K562 (cell line): ENCODE data around the gene NEMP2. TPM values are rescaled to one million over a fixed set of nuclear protein-coding genes. Genes with fewer than 3 reads are reported as not detected.
A peak's percentile ranks its signal among the peaks of the same experiment; 100 is the strongest.

ENCODE experiments used
- CEBPB ChIP-seq: fragments of 450-650 bp; IDR thresholded peaks from 2 replicates; pipeline ENCODE4 v1.6.1; 2016; ENCODE audit warnings: missing genetic modification characterization, missing compliant biosample characterization
- EHMT2 ChIP-seq: fragments of 450-650 bp; IDR thresholded peaks from 2 replicates; pipeline ENCODE4 v1.6.1; 2018; ENCODE audit warnings: antibody characterized with exemption
- ETV6 ChIP-seq, 3 experiments: fragments of 150-350 bp in 1 of 3; sonication (generic) in 1 of 3; formaldehyde crosslinking in 1 of 3; IDR thresholded peaks; 2 replicates each; pipeline versions ENCODE4 v1.6.1 to v1.8.0; 2014 to 2022; ENCODE audit warnings: borderline replicate concordance in 2 of 3, low read depth in 2 of 3, antibody characterized with exemption in 1 of 3, low read length in 1 of 3, mild to moderate bottlenecking in 1 of 3, missing genetic modification reagents in 1 of 3
- FOXM1 ChIP-seq, 2 experiments: fragments of 450-650 bp in 1 of 2; sonication (generic) in 1 of 2; formaldehyde crosslinking in 1 of 2; IDR thresholded peaks; 2 replicates each; pipeline versions ENCODE4 v1.6.1 to v1.9.0; 2017 to 2022; ENCODE audit warnings: low read depth in 2 of 2, mild to moderate bottlenecking in 2 of 2, missing genetic modification reagents in 1 of 2, moderate library complexity in 1 of 2
- HNRNPLL ChIP-seq: fragments of 200-400 bp; formaldehyde crosslinking; IDR thresholded peaks from 2 replicates; pipeline ENCODE4 v1.6.1; 2017; ENCODE audit warnings: low read length, low read depth, mild to moderate bottlenecking; ENCODE audit not compliant: poor library complexity, severe bottlenecking
- JUND ChIP-seq, 2 experiments: IDR thresholded peaks; 2 replicates in 1 of 2; 3 replicates in 1 of 2; pipeline ENCODE4 v1.6.1; 2011; ENCODE audit warnings: borderline replicate concordance in 2 of 2, low read depth in 2 of 2, low read length in 2 of 2, improper control_type of control experiment in 1 of 2, missing biosample characterization in 1 of 2, missing genetic modification characterization in 1 of 2, missing genetic modification reagents in 1 of 2
- NFATC3 ChIP-seq: fragments of 450-650 bp; IDR thresholded peaks from 2 replicates; pipeline ENCODE4 v1.6.1; 2017; ENCODE audit warnings: mild to moderate bottlenecking
- NFIC ChIP-seq: fragments of 450-650 bp; IDR thresholded peaks from 2 replicates; pipeline ENCODE4 v1.6.1; 2017; ENCODE audit warnings: mild to moderate bottlenecking, inconsistent platforms
- PML ChIP-seq: IDR thresholded peaks from 2 replicates; pipeline ENCODE4 v1.6.1; 2012; ENCODE audit warnings: low read length, inconsistent platforms
- PRPF4 ChIP-seq: fragments of 200-400 bp; formaldehyde crosslinking; IDR thresholded peaks from one replicate; pipeline ENCODE4 v1.6.1; 2017; ENCODE audit warnings: low read length, low read depth, mild to moderate bottlenecking; ENCODE audit not compliant: insufficient read depth, poor library complexity, severe bottlenecking
- RBBP5 ChIP-seq: fragments of 200-600 bp; sonication (generic); IDR thresholded peaks from 2 replicates; pipeline ENCODE4 v1.6.1; 2012; ENCODE audit warnings: borderline replicate concordance, mild to moderate bottlenecking, low read length, control low read depth, inconsistent platforms; ENCODE audit not compliant: insufficient read depth, poor library complexity, severe bottlenecking
- RBFOX2 ChIP-seq: fragments of 200-400 bp; formaldehyde crosslinking; IDR thresholded peaks from 2 replicates; pipeline ENCODE4 v1.6.1; 2017; ENCODE audit warnings: low read depth, mild to moderate bottlenecking, low read length, moderate library complexity
- RBM22 ChIP-seq: fragments of 200-400 bp; formaldehyde crosslinking; IDR thresholded peaks from 2 replicates; pipeline ENCODE4 v1.6.1; 2018; ENCODE audit warnings: low read length, low read depth; ENCODE audit not compliant: poor library complexity, severe bottlenecking
- STAT5A ChIP-seq: IDR thresholded peaks from 2 replicates; pipeline ENCODE4 v1.6.1; 2012; ENCODE audit warnings: low read length, inconsistent platforms, borderline replicate concordance
- ZNF143 ChIP-seq: sonication (generic); formaldehyde crosslinking; IDR thresholded peaks from 2 replicates; pipeline ENCODE4 v1.9.0; 2022; ENCODE audit warnings: mild to moderate bottlenecking, missing genetic modification reagents
- ZNF24 ChIP-seq: fragments of 450-650 bp; IDR thresholded peaks from 2 replicates; pipeline ENCODE4 v1.6.1; 2016
- polyA plus RNA-seq, 8 experiments: library from polyadenylated mRNA; depleted of rRNA in 4 of 8; stranded (reverse) in 5 of 8; unstranded in 3 of 8; fragments of >200 nt; fragmentation: Nextera tagmentation in 2 of 8; fragmentation: Illumina TruSeq in 1 of 8; extraction: Ambion mirVana in 2 of 8; extraction: Trizol in 1 of 8; gene quantifications; 2 replicates each; pipeline versions ENCODE4 v1.2.1 to v1.2.3, GENCODE V29; 2011 to 2014; ENCODE audit warnings: inconsistent platforms in 1 of 8, missing spikeins in 1 of 8
- total RNA-seq, 7 experiments: library from RNA; depleted of rRNA in 6 of 7; stranded (reverse); fragments of >200 nt in 6 of 7; fragmentation: Illumina TruSeq in 2 of 7; extraction: Trizol in 2 of 7; gene quantifications; 2 replicates each; pipeline versions ENCODE4 v1.2.1 to v1.2.3, GENCODE V29; 2011 to 2021; ENCODE audit warnings: low replicate concordance in 1 of 7
- TF ChIP-seq, protein P1 (sequence below): sonication (generic); formaldehyde crosslinking; IDR thresholded peaks from 2 replicates; pipeline ENCODE4 v1.5.0; 2020; ENCODE audit warnings: missing genetic modification reagents
- TF ChIP-seq, protein P2 (sequence below): fragments of 450-650 bp; IDR thresholded peaks from 2 replicates; pipeline ENCODE4 v1.6.1; 2017; ENCODE audit warnings: antibody characterized with exemption, mild to moderate bottlenecking
- TF ChIP-seq, protein P3 (sequence below): fragments of 450-650 bp; IDR thresholded peaks from 2 replicates; pipeline ENCODE4 v1.6.1; 2014; ENCODE audit warnings: low read depth, mild to moderate bottlenecking, moderate library complexity, borderline replicate concordance

Gene NEMP2
- total and polyA plus RNA-seq, 9 of the 15 experiments (the other 6 are each of a cell fraction or from before 2014, with no cell fraction given), result 0.32 to 3.0 (median 1.7) TPM

DNA sequence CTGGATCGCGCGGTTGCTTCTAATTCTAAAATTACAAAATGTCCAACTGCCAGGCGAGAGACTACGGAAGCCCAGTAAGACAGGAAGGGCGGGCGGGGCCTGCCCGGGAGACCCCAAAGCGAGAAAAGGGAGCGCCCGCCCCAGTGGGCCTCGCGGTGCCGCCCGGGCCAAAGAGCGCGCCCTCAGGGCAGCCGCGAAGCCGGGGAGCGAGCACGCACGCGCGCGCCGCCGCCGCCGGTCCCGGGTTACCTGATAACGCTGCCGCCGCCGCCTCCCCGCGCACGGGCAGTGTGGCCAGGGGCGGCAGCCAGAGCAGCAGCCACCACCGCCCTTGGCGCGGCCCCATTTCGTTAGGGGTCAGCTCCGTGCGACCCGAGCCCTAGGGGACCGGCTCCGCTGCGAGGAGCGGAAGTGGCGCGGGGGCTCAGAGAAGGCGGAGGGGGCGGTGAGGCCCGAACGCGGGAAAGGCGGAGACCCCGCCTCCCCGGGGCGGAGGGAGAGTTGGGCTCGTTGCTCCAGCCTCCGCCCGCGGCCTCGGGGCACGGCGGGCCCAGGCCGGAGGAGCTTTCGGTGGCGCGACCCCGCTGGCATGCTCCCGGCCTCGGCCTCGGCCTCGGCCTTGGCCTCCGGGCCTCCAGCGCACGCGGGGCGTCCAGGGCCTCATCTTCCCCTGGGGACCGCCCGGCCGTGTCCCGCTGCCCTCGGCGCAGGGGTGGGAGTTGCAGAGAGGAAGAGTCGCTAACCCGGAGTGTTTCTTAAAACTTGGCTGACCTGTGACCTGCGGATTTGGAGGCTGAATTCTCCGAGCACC is at the start of gene NEMP2 (continued):
- TF ChIP-seq RBBP5, result peak; percentile 81
- TF ChIP-seq NFATC3, result no peak
- peak; percentile 95 for TF ChIP-seq RBFOX2
- TF ChIP-seq CEBPB (tag), result no peak
- peak in 1 of 2 experiments; percentile 39; a peak in 1 of 4 replicates for TF ChIP-seq ETV6 (IDR thresholded peaks at IDR 0.05; ENCODE audit: borderline replicate concordance in 1 of 2, low read depth in 2 of 2, low read length in 1 of 2)
- no peak for TF ChIP-seq ETV6 (CRISPR knock-in tag; IDR thresholded peaks at IDR 0.05; ENCODE audit: borderline replicate concordance)
- no peak for TF ChIP-seq JUND (IDR thresholded peaks at IDR 0.05; ENCODE audit: borderline replicate concordance, low read depth, low read length)
- peak; percentile 23; the same call in 1 of the 3 replicates for TF ChIP-seq JUND (tag; IDR thresholded peaks at IDR 0.05; ENCODE audit: borderline replicate concordance, low read depth, low read length)
- peak; percentile 43 for TF ChIP-seq RBM22
- peak; percentile 73 for TF ChIP-seq HNRNPLL
- TF ChIP-seq NFIC, result peak; percentile 40
- no peak for TF ChIP-seq STAT5A
- TF ChIP-seq, protein P1, sequence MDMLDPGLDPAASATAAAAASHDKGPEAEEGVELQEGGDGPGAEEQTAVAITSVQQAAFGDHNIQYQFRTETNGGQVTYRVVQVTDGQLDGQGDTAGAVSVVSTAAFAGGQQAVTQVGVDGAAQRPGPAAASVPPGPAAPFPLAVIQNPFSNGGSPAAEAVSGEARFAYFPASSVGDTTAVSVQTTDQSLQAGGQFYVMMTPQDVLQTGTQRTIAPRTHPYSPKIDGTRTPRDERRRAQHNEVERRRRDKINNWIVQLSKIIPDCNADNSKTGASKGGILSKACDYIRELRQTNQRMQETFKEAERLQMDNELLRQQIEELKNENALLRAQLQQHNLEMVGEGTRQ (CRISPR knock-in tag), result no peak
- TF ChIP-seq PML, result peak; percentile 32; the same call in 1 of the 2 replicates
- no peak for TF ChIP-seq EHMT2
- TF ChIP-seq ZNF143, result no peak
- TF ChIP-seq, protein P2, sequence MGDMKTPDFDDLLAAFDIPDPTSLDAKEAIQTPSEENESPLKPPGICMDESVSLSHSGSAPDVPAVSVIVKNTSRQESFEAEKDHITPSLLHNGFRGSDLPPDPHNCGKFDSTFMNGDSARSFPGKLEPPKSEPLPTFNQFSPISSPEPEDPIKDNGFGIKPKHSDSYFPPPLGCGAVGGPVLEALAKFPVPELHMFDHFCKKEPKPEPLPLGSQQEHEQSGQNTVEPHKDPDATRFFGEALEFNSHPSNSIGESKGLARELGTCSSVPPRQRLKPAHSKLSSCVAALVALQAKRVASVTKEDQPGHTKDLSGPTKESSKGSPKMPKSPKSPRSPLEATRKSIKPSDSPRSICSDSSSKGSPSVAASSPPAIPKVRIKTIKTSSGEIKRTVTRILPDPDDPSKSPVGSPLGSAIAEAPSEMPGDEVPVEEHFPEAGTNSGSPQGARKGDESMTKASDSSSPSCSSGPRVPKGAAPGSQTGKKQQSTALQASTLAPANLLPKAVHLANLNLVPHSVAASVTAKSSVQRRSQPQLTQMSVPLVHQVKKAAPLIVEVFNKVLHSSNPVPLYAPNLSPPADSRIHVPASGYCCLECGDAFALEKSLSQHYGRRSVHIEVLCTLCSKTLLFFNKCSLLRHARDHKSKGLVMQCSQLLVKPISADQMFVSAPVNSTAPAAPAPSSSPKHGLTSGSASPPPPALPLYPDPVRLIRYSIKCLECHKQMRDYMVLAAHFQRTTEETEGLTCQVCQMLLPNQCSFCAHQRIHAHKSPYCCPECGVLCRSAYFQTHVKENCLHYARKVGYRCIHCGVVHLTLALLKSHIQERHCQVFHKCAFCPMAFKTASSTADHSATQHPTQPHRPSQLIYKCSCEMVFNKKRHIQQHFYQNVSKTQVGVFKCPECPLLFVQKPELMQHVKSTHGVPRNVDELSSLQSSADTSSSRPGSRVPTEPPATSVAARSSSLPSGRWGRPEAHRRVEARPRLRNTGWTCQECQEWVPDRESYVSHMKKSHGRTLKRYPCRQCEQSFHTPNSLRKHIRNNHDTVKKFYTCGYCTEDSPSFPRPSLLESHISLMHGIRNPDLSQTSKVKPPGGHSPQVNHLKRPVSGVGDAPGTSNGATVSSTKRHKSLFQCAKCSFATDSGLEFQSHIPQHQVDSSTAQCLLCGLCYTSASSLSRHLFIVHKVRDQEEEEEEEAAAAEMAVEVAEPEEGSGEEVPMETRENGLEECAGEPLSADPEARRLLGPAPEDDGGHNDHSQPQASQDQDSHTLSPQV, result peak; percentile 84; the same call in 1 of the 2 replicates
- TF ChIP-seq FOXM1 (IDR thresholded peaks at IDR 0.05; ENCODE audit: low read depth), result no peak
- no peak for TF ChIP-seq FOXM1 (CRISPR knock-in tag; IDR thresholded peaks at IDR 0.05; ENCODE audit: low read depth)
- no peak for TF ChIP-seq PRPF4
- 0 out of 2 replicates have a peak, but pooled peaks have one; percentile 32 for TF ChIP-seq ZNF24
- TF ChIP-seq, protein P3, sequence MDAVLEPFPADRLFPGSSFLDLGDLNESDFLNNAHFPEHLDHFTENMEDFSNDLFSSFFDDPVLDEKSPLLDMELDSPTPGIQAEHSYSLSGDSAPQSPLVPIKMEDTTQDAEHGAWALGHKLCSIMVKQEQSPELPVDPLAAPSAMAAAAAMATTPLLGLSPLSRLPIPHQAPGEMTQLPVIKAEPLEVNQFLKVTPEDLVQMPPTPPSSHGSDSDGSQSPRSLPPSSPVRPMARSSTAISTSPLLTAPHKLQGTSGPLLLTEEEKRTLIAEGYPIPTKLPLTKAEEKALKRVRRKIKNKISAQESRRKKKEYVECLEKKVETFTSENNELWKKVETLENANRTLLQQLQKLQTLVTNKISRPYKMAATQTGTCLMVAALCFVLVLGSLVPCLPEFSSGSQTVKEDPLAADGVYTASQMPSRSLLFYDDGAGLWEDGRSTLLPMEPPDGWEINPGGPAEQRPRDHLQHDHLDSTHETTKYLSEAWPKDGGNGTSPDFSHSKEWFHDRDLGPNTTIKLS, result peak; percentile 60; the same call in 1 of the 2 replicates
